HG02938 (cell line): ENCODE data around the gene CUL9.

Experiments
- ATAC-seq: cut with Tn5 transposase; IDR thresholded peaks from one replicate; pipeline ENCODE4 v1.9.1; 2021; ENCODE audit warnings: mild to moderate bottlenecking, moderate library complexity; ENCODE audit not compliant: unreplicated experiment

The CUL9 gene

GRCh38 chr6:43269273-43270007 is 87.4 kb downstream of the CUL9 start:
- no peak for ATAC-seq

- ATAC-seq = no peak
Observed at GRCh38 chr6:43271103-43271815, 89.3 kb downstream of the CUL9 start.

GRCh38 chr6:43271944-43272343 is 89.9 kb downstream of the CUL9 start:
- ATAC-seq = no peak

GRCh38 chr6:43273707-43274106 is 91.7 kb downstream of the CUL9 start:
- no peak for ATAC-seq
